Stimulated activated memory B cell treated with anti-CD40 and anti-IgM and Interleukin-4, amounts not matched to agents 10 μg/mL and 1 μg/mL and 100 μg/mL, for 72 hours (primary cell): ENCODE data around the gene SEPHS2.
"Not testable (repeated sequence)": the region's sequence is repeated elsewhere in the genome, so short reads cannot be mapped to it uniquely, and the experiment has no call there.

Source experiments
- ATAC-seq: fragments of 150-1000 bp; cut with Tn5 transposase; 2 replicates; pipeline ENCODE4 v1.10.0; 2021
- H3K27ac Mint-ChIP-seq: one replicate; pipeline ENCODE4 v1.8.0; 2022; ENCODE audit warnings: mild to moderate bottlenecking, mixed read lengths
- H3K27me3 Mint-ChIP-seq: one replicate; pipeline ENCODE4 v1.8.0; 2022; ENCODE audit warnings: mixed read lengths
- H3K36me3 Mint-ChIP-seq: one replicate; pipeline ENCODE4 v1.8.0; 2022; ENCODE audit warnings: mixed read lengths
- H3K4me1 Mint-ChIP-seq: one replicate; pipeline ENCODE4 v1.8.0; 2022; ENCODE audit warnings: mixed read lengths
- H3K4me3 Mint-ChIP-seq: one replicate; pipeline ENCODE4 v1.8.0; 2022; ENCODE audit warnings: mild to moderate bottlenecking, moderate library complexity, mixed read lengths
- H3K9me3 Mint-ChIP-seq: one replicate; pipeline ENCODE4 v1.8.0; 2022; ENCODE audit warnings: mixed read lengths

SEPHS2 gene

DNA sequence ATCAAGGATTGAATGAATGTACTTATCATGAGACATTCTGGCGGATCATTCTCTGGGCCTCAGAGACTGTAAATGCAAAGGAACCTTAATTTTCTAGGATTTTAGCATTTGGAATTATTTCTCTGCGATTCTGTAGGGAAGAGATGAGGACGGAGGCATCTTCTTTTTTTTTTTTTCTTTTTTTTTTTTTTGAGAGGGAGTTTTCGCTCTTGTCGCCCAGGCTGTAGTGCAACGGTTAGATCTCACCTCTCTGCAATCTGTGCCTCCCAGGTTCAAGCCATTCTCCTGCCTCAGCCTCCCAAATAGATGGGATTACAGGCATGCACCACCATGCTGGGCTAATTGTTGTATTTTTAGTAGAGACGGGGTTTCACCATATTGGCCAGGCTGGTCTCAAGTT, 29.0 kb upstream of the SEPHS2 start:
- peak overlapping the region; percentile 94 for H3K27ac Mint-ChIP-seq
- H3K36me3 Mint-ChIP-seq = peaks cover 59% of the 10 kb centered on the region
- no peak for ATAC-seq
- no peaks in the 10 kb centered on the region for H3K9me3 Mint-ChIP-seq
- H3K4me3 Mint-ChIP-seq = peak overlapping the region; percentile 97
- peaks cover 79% of the 10 kb centered on the region for H3K4me1 Mint-ChIP-seq
- H3K27me3 Mint-ChIP-seq = no peaks in the 10 kb centered on the region

DNA sequence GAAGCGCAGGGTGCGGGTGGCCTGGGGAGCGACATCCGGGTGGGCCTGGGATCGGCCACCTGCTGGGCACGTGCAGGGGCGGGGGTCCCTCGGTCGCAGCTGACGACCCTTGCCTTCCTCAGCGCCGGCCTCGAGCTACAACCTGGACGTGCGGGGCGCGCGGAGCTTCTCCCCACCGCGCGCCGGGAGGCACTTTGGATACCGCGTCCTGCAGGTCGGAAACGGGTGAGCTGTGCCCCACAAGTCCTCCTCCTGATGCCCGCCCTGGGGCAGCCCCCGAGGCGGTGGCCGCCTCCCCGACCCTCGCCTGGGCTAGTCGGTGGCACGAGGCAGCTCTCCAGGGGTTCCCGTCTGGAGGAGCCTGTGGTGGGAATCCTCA, 28.4 kb upstream of the SEPHS2 start:
- Mint-ChIP-seq H3K4me3 (peak overlapping the region; percentile 97), H3K4me1 (peaks cover 81% of the 10 kb centered on the region), H3K9me3 (no peaks in the 10 kb centered on the region), H3K27me3 (no peaks in the 10 kb centered on the region), H3K36me3 (peaks cover 56% of the 10 kb centered on the region), H3K27ac (peak overlapping the region; percentile 94)
- no peak for ATAC-seq

DNA sequence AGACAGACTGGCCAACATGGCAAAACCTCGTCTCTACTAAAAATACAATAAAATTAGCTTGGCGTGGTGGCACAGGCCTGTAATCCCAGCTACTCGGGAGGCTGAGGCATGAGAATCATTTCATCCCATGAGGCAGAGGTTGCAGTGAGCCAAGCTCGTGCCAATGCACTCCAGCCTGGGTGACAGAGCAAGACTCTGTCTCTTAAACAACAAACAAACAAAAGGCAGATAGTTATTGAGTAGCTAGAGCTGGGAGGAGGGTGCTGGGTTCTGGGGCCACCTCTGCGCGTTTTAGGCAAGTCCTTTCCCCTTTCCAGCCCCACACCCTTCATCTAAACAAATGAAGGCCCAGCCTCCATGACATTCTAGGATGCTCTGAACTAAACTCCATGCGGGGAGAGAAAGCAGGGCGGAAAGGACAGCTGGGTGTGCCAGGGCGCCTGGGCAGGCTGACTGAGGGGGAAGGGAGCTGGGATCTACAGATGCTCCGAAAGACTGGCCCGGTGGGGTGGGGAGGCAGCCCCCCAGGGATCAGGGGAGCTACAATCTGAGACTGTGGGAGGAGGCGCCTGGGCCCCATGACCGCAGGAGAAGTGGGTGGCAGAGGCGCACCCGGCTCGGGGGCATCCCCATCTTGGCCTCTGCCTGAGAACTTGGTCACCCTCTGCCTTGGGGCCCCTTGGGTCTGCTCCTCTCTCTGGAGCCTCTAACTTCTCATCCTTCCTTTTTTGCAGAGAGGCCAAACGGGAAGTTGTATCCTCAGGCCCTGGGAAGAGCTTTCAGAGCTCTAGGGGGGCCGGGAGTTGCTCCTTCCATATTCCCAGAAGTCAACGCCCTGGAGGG, 27.8 kb upstream of the SEPHS2 start:
- Mint-ChIP-seq H3K4me1 (peaks cover 75% of the 10 kb centered on the region), H3K36me3 (peaks cover 50% of the 10 kb centered on the region), H3K27ac (peak overlapping the region; percentile 94), H3K4me3 (peak overlapping the region; percentile 97), H3K9me3 (no peaks in the 10 kb centered on the region), H3K27me3 (no peaks in the 10 kb centered on the region)
- peak; percentile 74 for ATAC-seq

DNA sequence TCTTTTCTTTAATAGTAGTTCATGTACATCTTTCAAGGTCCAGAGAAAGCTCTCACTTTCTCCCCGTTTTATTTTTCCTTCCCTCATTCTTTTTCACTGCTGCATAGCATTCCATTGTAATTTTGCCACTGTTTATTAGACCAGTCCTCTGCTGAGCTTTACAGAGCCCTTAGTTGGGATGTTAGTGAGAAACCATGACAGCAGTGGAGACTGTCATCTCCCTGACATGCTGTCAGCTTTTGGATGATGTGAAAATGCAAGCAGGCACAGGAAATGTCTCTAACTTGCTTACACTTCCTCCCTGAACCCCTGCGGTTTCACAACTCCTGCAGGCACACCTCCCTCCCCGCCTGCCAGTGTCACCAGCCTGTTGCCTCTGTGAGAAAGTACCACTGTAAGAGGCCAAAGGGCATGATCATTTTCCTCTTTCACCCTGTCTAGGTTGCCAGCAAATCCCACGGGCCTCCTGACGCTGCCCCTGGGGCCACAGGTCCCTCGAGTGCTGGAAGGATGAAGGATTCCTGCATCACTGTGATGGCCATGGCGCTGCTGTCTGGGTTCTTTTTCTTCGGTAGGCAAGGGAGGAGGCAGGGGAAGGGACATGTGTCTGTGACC, 26.8 kb upstream of the SEPHS2 start, which contains the start of gene ITGAL:
Gene ITGAL (plus strand): TSS at position 415 of the 615 bp plus-strand sequence. CDS start 96 bp downstream, at position 511.
- peak; percentile 84 for ATAC-seq
- Mint-ChIP-seq H3K36me3 (peaks cover 40% of the 10 kb centered on the region), H3K27ac (peak within 1 kb of the TSS; percentile 94), H3K4me1 (peaks cover 65% of the 10 kb centered on the region), H3K9me3 (no peaks in the 10 kb centered on the region), H3K4me3 (peak within 1 kb of the TSS; percentile 97), H3K27me3 (no peaks in the 10 kb centered on the region)

DNA sequence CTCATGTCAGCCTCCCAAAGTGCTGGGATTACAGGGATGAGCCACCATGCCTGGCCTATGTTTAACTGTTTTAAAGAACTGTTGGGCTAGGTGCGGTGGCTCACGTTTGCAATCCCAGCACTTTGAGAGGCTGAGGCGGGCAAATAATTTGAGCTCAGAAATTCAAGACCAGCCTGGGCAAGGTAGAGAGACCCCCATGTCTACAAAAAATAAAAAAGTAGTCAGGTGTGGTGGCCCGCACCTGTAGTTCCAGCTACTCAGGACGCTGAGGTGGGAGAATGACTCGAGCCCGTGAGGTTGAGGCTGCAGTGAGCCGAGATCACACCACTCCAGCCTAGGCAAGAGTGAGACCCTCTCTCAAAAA, 24.9 kb upstream of the SEPHS2 start:
- Mint-ChIP-seq H3K27ac (peak overlapping the region; percentile 94), H3K4me3 (no peak overlapping the region), H3K36me3 (peaks cover 27% of the 10 kb centered on the region), H3K27me3 (no peaks in the 10 kb centered on the region), H3K4me1 (peaks cover 65% of the 10 kb centered on the region), H3K9me3 (no peaks in the 10 kb centered on the region)
- no peak for ATAC-seq

DNA sequence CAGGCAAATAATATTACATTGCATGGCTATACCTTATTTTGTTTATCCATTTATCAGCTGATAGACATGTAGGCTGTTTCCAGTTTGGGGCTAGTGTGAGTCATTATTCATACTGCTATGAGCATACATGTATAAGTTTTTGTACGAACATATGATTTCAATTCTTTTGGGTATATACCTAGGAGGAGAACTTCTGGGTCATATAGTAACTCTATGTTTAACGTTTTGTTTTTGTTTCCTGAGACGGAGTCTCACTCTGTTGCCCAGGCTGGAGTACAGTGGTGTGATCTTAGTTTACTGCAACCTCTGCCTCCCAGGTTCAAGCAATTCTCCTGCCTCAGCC, 24.5 kb upstream of the SEPHS2 start:
- peak overlapping the region; percentile 94 for H3K27ac Mint-ChIP-seq
- no peaks in the 10 kb centered on the region for H3K27me3 Mint-ChIP-seq
- peaks cover 22% of the 10 kb centered on the region for H3K36me3 Mint-ChIP-seq
- no peak overlapping the region for H3K4me3 Mint-ChIP-seq
- no peak for ATAC-seq
- no peaks in the 10 kb centered on the region for H3K9me3 Mint-ChIP-seq
- peaks cover 65% of the 10 kb centered on the region for H3K4me1 Mint-ChIP-seq

DNA sequence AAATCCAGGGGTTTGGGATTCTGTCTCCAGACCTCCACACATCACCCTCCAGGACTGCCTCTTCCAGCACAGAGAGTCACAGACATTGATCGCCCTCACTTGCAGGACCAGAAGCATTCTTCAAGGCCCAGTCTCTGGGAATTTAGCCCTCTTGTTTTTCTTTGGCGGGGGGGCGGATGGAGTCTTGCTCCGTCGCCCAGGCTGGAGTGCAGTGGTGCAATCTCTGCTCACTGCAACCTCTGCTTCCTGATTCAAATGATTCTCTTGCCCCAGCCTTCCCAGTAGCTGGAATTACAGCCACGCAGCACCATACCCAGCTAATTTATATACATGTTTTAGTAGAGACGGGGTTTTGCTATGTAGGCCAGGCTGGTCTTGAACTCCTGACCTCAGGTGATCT, 18.4 kb upstream of the SEPHS2 start:
- H3K27me3 Mint-ChIP-seq = no peaks in the 10 kb centered on the region
- peaks cover 39% of the 10 kb centered on the region for H3K4me1 Mint-ChIP-seq
- ATAC-seq = no peak
- no peaks in the 10 kb centered on the region for H3K9me3 Mint-ChIP-seq
- H3K36me3 Mint-ChIP-seq = no peaks in the 10 kb centered on the region
- H3K27ac Mint-ChIP-seq = peak overlapping the region; percentile 63
- no peak overlapping the region for H3K4me3 Mint-ChIP-seq

DNA sequence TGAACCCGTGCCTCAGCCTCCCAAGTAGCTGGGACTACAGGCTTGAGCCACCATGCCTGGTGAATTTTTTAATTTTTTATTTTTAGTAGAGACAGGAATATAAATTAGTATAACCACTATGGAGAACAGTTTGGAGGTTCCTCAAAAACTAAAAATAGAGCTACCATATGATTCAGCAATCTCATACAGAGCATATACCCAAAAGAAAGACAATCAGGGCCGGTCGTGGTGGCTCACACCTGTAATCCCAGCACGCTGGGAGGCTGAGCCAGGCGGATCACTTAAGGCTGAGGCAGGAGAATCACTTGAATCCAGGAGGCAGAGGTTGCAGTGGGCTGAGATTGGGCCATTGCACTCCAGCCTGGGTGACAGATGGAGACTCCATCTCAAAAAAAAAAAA, 15.8 kb upstream of the SEPHS2 start:
- not testable (repeated sequence) for H3K9me3 Mint-ChIP-seq, H3K27me3 Mint-ChIP-seq, H3K4me3 Mint-ChIP-seq, ATAC-seq, H3K36me3 Mint-ChIP-seq
- Mint-ChIP-seq H3K27ac (peak overlapping the region; percentile 100), H3K4me1 (peaks cover 65% of the 10 kb centered on the region)

DNA sequence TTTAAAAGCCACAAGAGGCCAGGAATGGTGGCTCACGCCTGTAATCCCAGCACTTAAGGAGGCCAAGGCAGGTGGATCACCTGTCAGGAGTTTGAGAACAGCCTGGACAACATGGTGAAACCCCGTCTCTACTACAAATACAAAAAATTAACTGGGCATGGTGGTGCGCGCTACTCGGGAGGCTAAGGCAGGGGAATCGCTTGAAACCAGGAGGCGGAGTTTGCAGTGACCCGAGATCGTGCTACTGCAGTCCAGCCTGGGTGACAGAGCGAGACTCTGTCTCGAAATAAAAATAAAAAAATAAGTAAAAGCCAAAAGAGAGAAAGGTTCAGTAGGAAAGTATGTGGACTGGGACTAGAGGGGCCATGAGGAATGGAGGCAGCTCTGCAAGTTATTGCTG, 13.8 kb upstream of the SEPHS2 start:
- H3K4me1 Mint-ChIP-seq = peaks cover 66% of the 10 kb centered on the region
- no peaks in the 10 kb centered on the region for H3K36me3 Mint-ChIP-seq
- peak; percentile 37 for ATAC-seq
- H3K27ac Mint-ChIP-seq = peak overlapping the region; percentile 100
- no peaks in the 10 kb centered on the region for H3K9me3 Mint-ChIP-seq
- H3K4me3 Mint-ChIP-seq = peak overlapping the region; percentile 66
- no peaks in the 10 kb centered on the region for H3K27me3 Mint-ChIP-seq

DNA sequence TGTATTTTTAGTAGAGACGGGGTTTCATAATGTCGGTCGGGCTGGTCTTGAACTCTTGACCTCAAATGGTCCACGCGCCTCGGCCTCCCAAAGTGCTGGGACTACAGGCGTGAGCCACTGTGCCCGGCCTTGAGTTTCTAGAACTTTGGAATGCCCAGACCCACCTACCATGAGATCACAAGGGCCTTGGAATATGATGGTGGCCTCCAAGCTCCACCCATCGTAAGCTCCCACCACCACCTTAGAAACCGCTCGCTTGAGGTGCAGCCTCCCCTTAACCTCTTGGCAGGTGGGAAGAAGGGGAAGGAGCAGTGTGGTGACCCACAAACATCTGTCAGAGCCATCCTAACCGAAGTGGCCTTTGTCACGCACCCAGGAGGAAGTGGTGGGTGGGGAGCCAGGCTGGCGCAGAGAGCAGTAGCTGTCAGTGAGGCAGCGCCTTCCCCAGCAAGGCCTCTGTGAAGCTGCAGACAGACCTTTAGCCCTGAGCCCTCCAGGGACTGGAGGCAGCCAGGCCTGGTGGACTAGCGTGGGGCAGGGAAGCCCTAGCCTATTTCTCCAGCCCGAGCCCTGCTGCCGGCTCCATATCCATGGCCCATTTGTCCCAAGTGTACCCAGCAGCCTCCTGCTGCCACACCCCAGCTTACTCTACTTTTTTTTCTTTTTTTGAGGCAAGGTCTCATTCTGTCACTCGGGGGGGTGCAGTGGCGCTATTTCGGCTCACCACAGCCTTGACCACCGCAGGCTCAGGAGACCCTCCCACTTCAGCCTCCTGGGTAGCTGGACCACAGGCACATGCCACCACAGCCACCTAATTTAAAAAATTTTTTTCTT, 13.1 kb upstream of the SEPHS2 start:
- peak; percentile 98 for ATAC-seq
- peak overlapping the region; percentile 66 for H3K4me3 Mint-ChIP-seq
- H3K27ac Mint-ChIP-seq = peak overlapping the region; percentile 100
- H3K36me3 Mint-ChIP-seq = no peaks in the 10 kb centered on the region
- H3K27me3 Mint-ChIP-seq = no peaks in the 10 kb centered on the region
- peaks cover 72% of the 10 kb centered on the region for H3K4me1 Mint-ChIP-seq
- H3K9me3 Mint-ChIP-seq = no peaks in the 10 kb centered on the region

DNA sequence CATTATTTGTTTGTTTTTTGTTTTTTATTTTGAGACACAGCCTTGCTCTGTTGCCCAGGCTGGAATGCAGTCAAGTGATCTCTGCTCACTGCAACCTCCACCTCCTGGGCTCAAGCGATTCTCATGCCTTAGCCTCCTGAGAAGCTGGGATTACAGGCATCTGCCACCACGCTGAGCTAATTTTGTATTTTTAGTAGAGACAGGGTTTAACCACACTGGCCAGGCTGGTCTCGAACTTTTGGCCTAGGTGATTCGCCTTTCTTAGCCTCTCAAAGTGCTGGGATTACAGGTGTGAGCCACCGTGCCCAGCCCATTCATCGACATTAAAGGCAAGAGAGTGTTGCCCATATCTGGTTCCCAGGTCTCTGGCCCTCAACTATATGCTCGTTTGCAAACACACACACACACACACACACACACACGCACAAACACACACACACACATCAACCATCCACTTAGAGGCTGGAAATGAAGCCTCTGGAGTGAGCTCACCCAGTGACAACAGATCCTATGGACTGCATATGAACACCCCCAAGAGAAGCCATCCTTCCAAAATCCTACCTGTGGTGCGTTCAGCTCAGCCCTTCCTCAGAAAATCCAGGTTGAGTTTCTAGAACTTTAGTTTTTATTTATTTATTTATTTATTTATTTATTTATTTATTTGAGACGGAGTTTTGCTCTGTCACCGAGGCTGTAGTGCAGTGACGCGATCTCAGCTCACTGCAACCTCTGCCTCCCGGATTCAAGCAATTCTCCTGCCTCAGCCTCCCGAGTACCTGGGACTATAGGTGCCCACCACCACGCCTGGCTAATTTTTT, 12.3 kb upstream of the SEPHS2 start:
- H3K27ac Mint-ChIP-seq = peak overlapping the region; percentile 100
- H3K27me3 Mint-ChIP-seq = no peaks in the 10 kb centered on the region
- H3K36me3 Mint-ChIP-seq = no peaks in the 10 kb centered on the region
- H3K4me1 Mint-ChIP-seq = peaks cover 75% of the 10 kb centered on the region
- no peaks in the 10 kb centered on the region for H3K9me3 Mint-ChIP-seq
- ATAC-seq = no peak
- H3K4me3 Mint-ChIP-seq = peak overlapping the region; percentile 66

DNA sequence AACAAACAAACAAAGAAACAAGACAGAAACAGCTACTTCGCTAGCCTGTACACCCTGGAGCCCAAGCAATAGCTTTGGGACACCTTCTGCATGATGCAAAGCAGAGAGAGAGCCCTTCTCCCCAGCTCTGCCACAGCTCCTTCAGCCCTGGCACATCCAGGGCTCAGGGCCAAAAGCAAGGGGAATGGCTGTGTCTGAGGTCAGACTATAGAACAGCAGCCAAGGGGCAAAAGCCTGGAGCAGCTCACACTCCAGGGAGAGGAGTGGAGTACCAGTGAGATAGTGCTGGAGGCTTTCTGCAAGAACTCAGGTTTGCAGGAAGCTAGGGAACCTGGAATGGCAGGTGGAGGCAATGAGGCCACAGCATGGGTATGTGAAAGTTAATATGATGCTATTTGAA, 11.6 kb upstream of the SEPHS2 start:
- Mint-ChIP-seq H3K36me3 (no peaks in the 10 kb centered on the region), H3K4me1 (peaks cover 82% of the 10 kb centered on the region), H3K4me3 (no peak overlapping the region), H3K27ac (peak overlapping the region; percentile 100), H3K9me3 (no peaks in the 10 kb centered on the region), H3K27me3 (no peaks in the 10 kb centered on the region)
- ATAC-seq = no peak

DNA sequence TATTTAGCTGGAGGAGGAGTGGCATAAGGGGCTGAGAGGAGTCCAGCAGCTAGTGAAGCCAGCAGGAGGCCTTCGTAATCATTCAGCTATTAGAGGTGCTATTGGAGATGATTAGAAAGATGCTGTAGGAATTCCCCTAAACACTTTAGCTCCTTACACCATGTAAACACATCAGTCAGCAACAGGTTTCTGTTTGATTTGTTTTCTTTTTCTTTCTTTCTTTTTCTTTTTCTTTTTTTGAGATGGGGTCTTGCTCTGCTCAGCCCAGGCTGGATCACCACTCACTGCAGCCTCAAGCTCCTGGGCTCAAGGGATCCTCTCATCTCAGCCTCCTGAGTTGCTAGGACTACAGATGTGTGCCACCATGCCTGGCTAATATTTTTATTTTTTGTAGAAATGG, 10.6 kb upstream of the SEPHS2 start:
- no peaks in the 10 kb centered on the region for H3K36me3 Mint-ChIP-seq
- H3K27me3 Mint-ChIP-seq = no peaks in the 10 kb centered on the region
- no peak overlapping the region for H3K4me3 Mint-ChIP-seq
- ATAC-seq = no peak
- peaks cover 77% of the 10 kb centered on the region for H3K4me1 Mint-ChIP-seq
- peak overlapping the region; percentile 100 for H3K27ac Mint-ChIP-seq
- no peaks in the 10 kb centered on the region for H3K9me3 Mint-ChIP-seq

DNA sequence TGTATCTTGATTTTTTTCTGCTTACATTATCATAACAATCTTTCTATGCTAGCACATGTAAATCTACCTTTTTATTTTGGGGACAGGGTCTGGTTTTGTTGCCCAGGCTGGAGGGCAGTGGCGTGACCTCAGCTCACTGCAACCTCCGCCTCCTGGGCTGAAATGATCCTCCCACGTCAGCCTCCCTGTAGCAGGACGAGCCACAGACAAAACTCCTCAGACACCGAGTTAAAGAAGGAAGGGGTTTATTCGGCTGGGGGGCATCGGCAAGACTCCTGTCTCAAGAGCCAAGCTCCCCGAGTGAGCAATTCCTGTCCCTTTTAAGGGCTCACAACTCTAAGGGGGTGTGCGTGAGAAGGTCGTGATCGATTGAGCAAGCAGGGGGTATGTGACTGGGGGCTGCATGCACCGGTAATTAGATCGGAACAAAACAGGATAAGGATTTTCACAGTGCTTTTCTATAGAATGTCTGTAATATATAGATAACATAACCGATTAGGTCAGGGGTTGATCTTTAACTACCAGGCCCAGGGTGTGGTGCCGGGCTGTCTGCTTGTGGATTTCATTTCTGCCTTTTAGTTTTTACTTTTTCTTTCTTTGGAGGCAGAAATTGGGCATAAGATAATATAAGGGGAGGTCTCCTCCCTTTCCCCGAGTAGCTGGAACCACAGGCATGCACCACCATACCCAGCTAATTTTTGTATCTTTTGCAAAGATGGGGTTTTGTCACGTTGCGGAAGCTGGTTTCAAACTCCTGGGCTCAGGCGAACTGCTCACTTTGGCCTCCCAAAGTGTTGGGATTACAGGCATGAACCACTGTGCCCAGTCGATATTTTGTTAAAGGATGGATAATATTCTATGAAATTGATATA, 7.3 kb upstream of the SEPHS2 start:
- not testable (repeated sequence) for H3K36me3 Mint-ChIP-seq, H3K27me3 Mint-ChIP-seq, H3K4me3 Mint-ChIP-seq, H3K9me3 Mint-ChIP-seq, ATAC-seq
- Mint-ChIP-seq H3K4me1 (peaks cover 62% of the 10 kb centered on the region), H3K27ac (peak overlapping the region; percentile 69)
